GDM1 (cell line): ENCODE data around the gene TNFRSF19.
"Not testable (repeated sequence)": the region's sequence is repeated elsewhere in the genome, so short reads cannot be mapped to it uniquely, and the experiment has no call there.

Experiments
- DNase-seq: peaks from one replicate; lab custom pipeline; 2025; lab: John Stamatoyannopoulos, UW

The TNFRSF19 gene, protein sequence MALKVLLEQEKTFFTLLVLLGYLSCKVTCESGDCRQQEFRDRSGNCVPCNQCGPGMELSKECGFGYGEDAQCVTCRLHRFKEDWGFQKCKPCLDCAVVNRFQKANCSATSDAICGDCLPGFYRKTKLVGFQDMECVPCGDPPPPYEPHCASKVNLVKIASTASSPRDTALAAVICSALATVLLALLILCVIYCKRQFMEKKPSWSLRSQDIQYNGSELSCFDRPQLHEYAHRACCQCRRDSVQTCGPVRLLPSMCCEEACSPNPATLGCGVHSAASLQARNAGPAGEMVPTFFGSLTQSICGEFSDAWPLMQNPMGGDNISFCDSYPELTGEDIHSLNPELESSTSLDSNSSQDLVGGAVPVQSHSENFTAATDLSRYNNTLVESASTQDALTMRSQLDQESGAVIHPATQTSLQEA

GRCh38 chr13:23570099-23570920 is at the start of gene TNFRSF19:
Gene TNFRSF19 (plus strand): TSS chr13:23570412. CDS start chr13:23590184, 19,772 bp downstream.
- DNase-seq: no peak

DNA sequence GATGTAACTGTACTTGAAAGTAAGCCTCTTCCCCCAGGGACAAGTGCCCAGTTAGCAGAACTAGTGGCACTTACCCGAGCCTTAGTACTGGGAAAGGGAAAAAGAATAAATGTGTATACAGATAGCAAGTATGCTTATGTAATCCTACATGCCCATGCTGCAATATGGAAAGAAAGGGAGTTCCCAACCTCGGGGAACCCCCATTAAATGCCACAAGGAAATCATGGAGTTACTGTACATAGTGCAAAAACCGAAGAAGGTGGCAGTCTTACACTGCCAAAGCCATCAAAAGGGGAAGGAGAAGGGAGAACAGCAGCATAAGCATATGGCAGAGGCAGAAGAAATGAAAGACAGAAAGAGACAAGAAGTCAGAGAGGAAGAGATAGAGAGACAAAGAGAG is 40.3 kb upstream of the TNFRSF19 start:
- DNase-seq: not testable (repeated sequence)

DNA sequence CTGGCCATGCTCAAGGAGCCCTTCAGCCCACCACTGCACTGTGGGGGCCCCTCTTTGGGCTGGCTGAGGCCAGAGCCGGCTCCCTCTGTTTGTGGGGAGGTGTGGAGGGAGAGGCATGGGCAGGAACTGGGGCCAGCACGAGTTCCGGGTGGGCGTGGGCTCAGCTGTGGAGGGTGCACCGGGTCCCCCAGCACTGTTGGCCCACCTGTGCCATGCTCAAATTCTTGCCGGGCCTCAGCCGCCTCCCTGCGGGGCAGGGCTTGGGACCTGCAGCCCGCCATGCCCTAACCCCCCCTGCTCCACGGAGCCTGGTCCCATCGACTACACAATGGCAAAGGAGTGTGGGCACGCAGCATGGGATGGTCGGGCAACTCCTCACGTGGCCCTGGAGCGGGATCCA is 38.8 kb upstream of the TNFRSF19 start:
- no peak for DNase-seq

DNA sequence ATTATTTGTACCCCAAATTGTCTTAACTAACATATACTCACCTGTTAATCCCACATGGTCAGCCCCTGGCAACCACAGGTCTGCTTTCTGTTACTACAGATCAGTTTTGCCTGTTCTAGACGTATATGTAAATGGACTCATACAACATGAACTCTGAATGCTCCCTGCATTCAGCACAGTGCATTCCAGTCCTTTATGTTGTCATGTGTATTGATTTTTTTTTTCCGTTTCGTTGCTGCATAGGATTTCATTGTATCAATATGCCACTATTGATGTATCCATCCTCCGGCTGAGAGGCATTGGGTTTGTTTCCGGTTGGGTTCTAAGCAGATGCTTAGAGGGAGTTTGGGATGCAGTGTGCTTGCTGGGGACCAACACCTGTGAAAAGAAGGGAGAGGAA is 36.1 kb upstream of the TNFRSF19 start:
- DNase-seq: no peak

DNA sequence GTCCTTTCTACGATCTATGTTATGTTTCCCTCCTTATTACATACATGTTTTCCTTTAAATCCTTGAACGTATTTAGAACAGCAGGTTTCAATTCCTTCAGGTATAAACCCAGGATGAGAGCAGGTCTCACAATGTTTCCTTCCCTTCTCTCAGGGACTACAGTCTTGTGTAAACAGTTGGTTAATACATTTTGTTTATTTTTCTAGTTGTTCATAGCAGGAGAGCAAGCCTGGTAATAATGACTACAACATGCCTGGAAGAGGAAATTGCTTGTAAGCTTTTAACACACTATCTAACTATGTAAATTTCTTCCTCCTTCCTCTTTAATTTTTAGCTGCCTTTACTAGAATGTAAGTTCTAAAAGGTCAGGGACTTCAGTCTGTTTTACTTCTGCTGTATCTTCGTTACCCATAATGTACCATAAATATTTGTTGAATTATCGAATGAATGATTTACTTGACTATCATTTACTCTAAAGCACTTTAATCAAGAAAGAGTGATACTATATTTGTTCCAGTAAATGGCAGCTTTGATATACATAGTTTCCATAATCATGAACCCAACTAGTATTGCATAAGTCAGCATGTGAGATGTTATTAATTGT is 28.9 kb upstream of the TNFRSF19 start:
- DNase-seq: no peak

DNA sequence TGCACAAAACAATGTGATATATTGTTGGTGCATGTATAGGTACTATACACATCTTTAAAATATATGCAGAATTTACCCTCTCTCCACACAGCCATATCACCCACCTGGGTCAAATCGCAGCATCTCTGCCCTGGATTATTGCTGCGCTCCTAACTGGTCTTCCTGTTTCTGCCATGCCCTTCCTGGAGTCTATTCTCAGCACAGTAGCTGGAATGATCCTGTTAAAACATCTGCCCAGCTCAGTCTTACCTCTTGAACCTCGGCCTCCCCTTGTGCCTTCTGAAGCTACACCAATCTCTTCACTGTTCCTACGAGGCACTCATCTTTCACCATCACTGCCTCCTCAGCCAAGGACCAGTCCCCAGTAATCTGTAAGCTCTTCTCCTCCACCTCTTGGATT is 25.5 kb upstream of the TNFRSF19 start:
- DNase-seq: no peak

- no peak for DNase-seq
These were observed 23.1 kb upstream of the TNFRSF19 start for GRCh38 chr13:23547000-23547590.

DNA sequence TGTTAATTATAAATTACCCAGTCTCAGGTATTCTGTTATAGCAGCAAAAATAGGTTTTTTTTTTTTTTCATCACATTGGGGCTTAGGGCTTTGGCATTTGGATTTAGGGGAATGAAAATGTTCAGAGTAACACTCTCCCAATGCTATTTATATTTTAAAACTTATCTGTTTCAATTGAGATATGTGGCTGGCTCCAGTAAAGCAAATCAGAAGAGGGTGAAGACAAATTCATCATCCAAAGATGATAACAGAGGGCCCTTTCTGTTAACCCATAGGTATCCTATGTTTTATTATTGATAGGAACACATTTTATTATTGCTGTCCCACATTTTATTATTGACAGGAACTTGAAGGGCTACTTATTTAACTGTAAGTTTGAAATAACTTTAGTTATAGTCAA is 20.5 kb upstream of the TNFRSF19 start:
- DNase-seq: no peak

DNA sequence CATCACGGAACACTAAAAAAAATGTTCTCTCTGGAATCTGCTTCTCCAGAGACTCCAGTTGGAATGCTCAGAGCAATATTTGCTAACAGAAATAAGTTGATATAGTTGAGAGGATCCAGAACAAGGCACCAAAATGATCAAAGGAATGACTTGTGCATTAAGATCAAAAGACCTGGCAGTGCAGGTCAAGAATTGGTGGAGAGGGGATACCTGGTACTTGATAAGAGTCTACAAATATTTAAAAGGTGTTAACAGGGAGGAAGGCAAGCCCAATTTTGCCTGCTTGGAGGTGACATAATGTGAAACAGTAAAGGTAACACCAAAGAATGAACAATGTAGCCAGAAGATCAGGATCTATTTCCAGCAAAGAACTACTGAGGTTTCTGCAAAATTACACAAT is 20.0 kb upstream of the TNFRSF19 start:
- no peak for DNase-seq

GRCh38 chr13:23551213-23552008 is 18.8 kb upstream of the TNFRSF19 start:
- DNase-seq: no peak

- DNase-seq: no peak
These were observed 18.0 kb upstream of the TNFRSF19 start for GRCh38 chr13:23552171-23552570.

DNA sequence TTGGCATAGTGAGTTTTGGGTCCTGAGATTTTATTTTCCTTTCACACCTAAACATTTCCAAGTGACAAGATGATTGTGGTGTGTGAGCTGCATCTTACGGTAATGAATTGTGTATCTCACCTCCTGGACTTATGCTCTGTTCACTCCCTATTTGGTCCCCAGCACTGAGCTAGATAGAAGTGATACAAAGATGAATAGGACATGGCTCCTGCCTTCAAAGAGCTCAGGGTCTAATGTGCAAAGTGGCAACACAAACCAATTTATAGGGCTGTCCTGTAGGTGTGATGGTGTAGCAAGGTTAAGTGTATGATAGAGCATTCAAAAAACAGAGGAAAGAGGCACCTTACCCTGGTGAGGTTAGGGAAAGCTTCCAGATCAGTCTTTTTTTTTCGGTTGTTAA is 17.6 kb upstream of the TNFRSF19 start:
- no peak for DNase-seq

DNA sequence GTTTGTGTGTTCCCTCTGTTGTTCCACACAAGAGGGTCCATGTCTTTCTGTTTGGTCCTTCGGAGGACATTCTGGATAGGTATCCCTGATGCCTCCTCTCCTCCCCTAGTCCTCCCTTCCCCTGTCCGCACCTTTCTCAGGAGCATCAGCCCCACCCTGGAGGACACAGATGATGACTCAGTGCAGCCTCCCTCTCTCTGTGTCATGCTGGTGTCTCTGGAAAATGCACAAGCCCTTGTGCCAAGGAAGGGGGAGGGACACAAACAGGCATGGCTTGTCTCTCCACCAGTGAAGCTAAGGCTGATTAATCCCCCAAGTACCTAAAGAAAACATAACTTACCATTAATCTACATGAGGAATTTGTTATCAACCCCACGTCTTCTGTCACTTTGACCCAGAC is 16.2 kb upstream of the TNFRSF19 start:
- no peak for DNase-seq

DNA sequence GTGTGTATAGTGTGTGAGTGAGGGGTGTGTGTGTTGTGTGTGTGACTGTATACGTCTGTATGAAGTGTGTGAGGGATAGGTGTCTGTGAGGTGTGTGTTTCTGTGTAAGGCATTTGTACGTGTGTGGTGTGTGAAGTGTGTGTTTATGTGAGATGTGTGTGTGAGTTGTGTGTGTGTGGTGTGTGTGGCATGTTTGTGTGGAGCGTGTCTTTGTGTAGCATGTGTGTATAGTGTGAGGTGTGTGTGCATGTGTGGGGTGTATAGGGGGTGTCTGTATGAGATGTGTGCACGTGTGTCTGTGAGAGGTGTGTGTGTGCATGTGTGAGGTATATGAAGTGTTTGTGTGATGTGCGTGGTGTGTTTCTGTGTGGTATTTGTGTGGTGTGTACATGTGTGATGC is 13.2 kb upstream of the TNFRSF19 start:
- DNase-seq: no peak

- no peak for DNase-seq
These were observed 12.5 kb upstream of the TNFRSF19 start for GRCh38 chr13:23557733-23558132.

DNA sequence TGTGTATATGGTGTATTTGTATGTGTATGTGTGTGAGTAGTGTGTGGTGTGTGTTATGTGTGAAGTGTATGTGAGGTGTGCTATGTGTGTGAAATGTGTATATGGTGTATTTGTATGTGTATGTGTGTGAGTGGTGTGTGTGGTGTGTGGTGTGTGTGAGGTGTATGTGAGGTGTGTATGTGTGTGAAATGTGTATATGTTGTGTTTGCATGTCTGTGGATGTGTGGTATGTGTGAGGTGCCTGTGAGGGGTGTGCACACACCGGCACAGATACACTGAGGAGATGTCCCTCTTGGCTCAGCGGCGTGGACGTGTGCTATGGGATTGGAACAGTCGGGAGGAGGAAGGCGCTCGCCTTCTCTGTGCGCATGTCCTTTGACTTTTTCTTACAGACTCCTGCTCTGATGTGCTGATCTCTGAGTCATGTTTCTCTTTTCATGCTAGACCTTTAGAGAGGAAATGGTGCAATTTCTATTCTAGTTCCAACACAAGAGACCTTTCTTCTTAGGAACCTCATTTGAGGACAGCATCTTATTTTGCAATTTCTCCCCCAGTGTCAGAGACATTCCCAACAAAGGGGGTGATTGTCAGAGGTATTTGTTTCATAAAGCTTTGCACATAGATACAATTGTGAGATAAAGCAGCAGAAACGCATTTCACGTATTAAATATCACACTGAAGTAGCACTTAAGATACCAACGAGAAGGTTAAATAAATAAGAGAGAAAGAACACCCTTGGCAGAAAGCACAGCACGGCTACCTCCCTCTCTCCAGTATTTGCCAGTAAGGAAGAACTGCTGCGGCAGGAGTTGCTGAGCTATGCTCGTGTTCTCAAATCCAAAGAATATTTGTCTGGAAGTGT is 11.3 kb upstream of the TNFRSF19 start:
- DNase-seq: peak; percentile 43

- no peak for DNase-seq
These were observed 9.6 kb upstream of the TNFRSF19 start for GRCh38 chr13:23560571-23561089.

GRCh38 chr13:23561261-23561660 is 9.0 kb upstream of the TNFRSF19 start:
- DNase-seq: no peak

- DNase-seq: no peak
These were observed 6.9 kb upstream of the TNFRSF19 start for GRCh38 chr13:23563085-23563845.
